ENCODE data around the gene CADM1. TPM values are rescaled to one million over a fixed set of nuclear protein-coding genes. Genes with fewer than 3 reads are reported as not detected.

The CADM1 gene
- total RNA-seq, 4 donors from 2014 or later: 10.6 to 15.7 (median 13.8) TPM

GRCh38 chr11:115418626-115419025 is 85.6 kb downstream of the CADM1 start:
- 79% methylated on average over 1 of the region's 1 CpG for WGBS
- Histone ChIP-seq H3K4me1 (peaks cover 0 to 15% (median 14%) of the 10 kb centered on the region in 4 donors), H3K36me3 (no peaks in the 10 kb centered on the region), H3K4me3 (no peak overlapping the region), H3K27ac (replicated peaks in 1 of 4) (no peak overlapping the region), H3K27me3 (no peaks in the 10 kb centered on the region), H3K9me3 (no peaks in the 10 kb centered on the region)
- intact Hi-C loops (cut with DNase I): no loop called here
- TF ChIP-seq POLR2A (IDR thresholded peaks at IDR 0.05; ENCODE audit: low read depth) (no peak), EP300 (IDR thresholded peaks at IDR 0.05) (no peak), POLR2AphosphoS5 (IDR thresholded peaks at IDR 0.05) (no peak)
- TF ChIP-seq, protein P1, sequence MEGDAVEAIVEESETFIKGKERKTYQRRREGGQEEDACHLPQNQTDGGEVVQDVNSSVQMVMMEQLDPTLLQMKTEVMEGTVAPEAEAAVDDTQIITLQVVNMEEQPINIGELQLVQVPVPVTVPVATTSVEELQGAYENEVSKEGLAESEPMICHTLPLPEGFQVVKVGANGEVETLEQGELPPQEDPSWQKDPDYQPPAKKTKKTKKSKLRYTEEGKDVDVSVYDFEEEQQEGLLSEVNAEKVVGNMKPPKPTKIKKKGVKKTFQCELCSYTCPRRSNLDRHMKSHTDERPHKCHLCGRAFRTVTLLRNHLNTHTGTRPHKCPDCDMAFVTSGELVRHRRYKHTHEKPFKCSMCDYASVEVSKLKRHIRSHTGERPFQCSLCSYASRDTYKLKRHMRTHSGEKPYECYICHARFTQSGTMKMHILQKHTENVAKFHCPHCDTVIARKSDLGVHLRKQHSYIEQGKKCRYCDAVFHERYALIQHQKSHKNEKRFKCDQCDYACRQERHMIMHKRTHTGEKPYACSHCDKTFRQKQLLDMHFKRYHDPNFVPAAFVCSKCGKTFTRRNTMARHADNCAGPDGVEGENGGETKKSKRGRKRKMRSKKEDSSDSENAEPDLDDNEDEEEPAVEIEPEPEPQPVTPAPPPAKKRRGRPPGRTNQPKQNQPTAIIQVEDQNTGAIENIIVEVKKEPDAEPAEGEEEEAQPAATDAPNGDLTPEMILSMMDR (IDR thresholded peaks at IDR 0.05): no peak
- DNase-seq (ENCODE audit: extremely low spot score): no peak

DNA sequence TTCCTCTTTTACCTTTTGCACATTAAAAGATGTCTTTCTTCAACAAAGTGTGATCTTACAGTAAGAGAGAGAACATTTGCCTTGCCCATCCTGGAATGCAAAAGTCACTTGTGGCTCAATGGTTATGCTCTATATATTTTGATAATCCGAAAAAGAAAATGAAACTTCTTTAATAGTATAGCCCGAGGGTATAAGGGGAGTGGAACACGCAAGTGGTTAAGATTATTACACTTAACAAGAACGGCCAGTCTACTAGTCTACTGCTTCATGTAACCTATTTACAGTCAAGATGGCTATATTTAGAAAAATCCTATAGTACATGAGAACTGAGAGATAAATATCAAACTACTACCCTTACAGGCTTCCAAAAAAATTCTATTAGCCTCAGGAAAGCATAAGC is 86.1 kb downstream of the CADM1 start:
- H3K36me3 ChIP-seq: no peaks in the 10 kb centered on the region
- no peak for DNase-seq (ENCODE audit: extremely low spot score)
- H3K27me3 ChIP-seq: no peaks in the 10 kb centered on the region
- no peak overlapping the region for H3K27ac ChIP-seq (replicated peaks in 1 of 4)
- intact Hi-C loops (cut with DNase I): no loop called here
- no peak for TF ChIP-seq POLR2AphosphoS5 (IDR thresholded peaks at IDR 0.05)
- TF ChIP-seq POLR2A (IDR thresholded peaks at IDR 0.05; ENCODE audit: low read depth): no peak
- TF ChIP-seq, protein P1 (IDR thresholded peaks at IDR 0.05): no peak
- TF ChIP-seq EP300 (IDR thresholded peaks at IDR 0.05): no peak
- no peaks in the 10 kb centered on the region for H3K9me3 ChIP-seq
- peaks cover 0 to 15% (median 14%) of the 10 kb centered on the region in 4 donors for H3K4me1 ChIP-seq
- WGBS: 96% methylated on average over 4 of the region's 4 CpGs
- H3K4me3 ChIP-seq: no peak overlapping the region

GRCh38 chr11:115411120-115411519 is 93.1 kb downstream of the CADM1 start:
- no peaks in the 10 kb centered on the region for H3K9me3 ChIP-seq

GRCh38 chr11:115409691-115410220 is 94.5 kb downstream of the CADM1 start:
- Histone ChIP-seq H3K27me3 (no peaks in the 10 kb centered on the region), H3K27ac (replicated peaks in 1 of 4) (no peak overlapping the region), H3K36me3 (no peaks in the 10 kb centered on the region), H3K9me3 (no peaks in the 10 kb centered on the region), H3K4me1 (peaks cover 7 to 28% (median 20%) of the 10 kb centered on the region in 4 donors), H3K4me3 (no peak overlapping the region)
- 68% methylated on average over 4 of the region's 4 CpGs for WGBS
- TF ChIP-seq, protein P1 (IDR thresholded peaks at IDR 0.05): no peak
- no peak for TF ChIP-seq POLR2A (IDR thresholded peaks at IDR 0.05; ENCODE audit: low read depth)
- no peak for TF ChIP-seq POLR2AphosphoS5 (IDR thresholded peaks at IDR 0.05)
- no peak for TF ChIP-seq EP300 (IDR thresholded peaks at IDR 0.05)
- intact Hi-C loops (cut with DNase I): no loop called here
- DNase-seq (ENCODE audit: extremely low spot score): no peak

More at GRCh38 chr11:115411120-115411519, 93.1 kb downstream of the CADM1 start:
- no peaks in the 10 kb centered on the region for H3K27me3 ChIP-seq
- H3K4me3 ChIP-seq: no peak overlapping the region
- H3K27ac ChIP-seq (replicated peaks in 1 of 4): no peak overlapping the region
- 100% methylated on average over 1 of the region's 1 CpG for WGBS
- no peak for DNase-seq (ENCODE audit: extremely low spot score)
- intact Hi-C loops (cut with DNase I): no loop called here
- H3K36me3 ChIP-seq: no peaks in the 10 kb centered on the region
- TF ChIP-seq EP300 (IDR thresholded peaks at IDR 0.05): no peak
- H3K4me1 ChIP-seq: peaks cover 7 to 28% (median 20%) of the 10 kb centered on the region in 4 donors

DNA sequence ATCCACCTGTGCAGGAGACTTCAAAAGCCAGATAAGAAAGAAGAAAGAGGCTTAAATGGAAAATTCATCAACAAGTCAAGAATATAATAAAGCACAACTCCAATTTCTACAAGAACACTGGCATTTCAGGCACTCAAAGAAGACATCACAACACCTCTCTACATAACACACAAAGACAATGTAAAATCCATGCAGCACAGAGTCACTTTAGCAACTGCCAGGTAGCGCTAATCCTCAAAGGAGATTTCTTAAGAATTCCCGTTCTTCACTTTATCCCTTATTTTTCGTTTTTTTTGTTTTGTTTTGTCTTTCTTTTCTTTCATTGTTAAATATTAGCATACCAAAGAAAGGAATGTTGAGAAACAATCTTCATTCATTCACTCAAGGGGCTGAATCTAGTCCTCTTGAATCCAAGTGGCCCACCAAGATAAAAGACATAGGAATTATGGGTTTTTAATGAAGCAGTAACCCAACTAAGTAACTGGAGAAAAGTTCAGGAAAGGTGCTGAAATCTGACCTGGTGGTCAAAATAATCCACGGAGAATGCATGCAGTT is 95.0 kb downstream of the CADM1 start:
- intact Hi-C loops (cut with DNase I): no loop called here
- Histone ChIP-seq H3K4me1 (peaks cover 7 to 28% (median 20%) of the 10 kb centered on the region in 4 donors), H3K27ac (replicated peaks in 1 of 4) (no peak overlapping the region), H3K9me3 (no peaks in the 10 kb centered on the region), H3K36me3 (no peaks in the 10 kb centered on the region), H3K27me3 (no peaks in the 10 kb centered on the region), H3K4me3 (no peak overlapping the region)
- TF ChIP-seq POLR2AphosphoS5 (IDR thresholded peaks at IDR 0.05) (no peak), EP300 (IDR thresholded peaks at IDR 0.05) (no peak), POLR2A (IDR thresholded peaks at IDR 0.05; ENCODE audit: low read depth) (no peak)
- TF ChIP-seq, protein P1 (IDR thresholded peaks at IDR 0.05): no peak
- DNase-seq (ENCODE audit: extremely low spot score): no peak
- 75% methylated on average over 4 of the region's 4 CpGs for WGBS

All from esophagus muscularis mucosa (tissue), 4 donors.